ENCODE results near the gene POLR3B. TPM values are rescaled to one million over a fixed set of nuclear protein-coding genes. Genes with fewer than 3 reads are reported as not detected.
"Not testable (repeated sequence)": the region's sequence is repeated elsewhere in the genome, so short reads cannot be mapped to it uniquely, and the experiment has no call there.

Gene POLR3B
- 7.9 and 14.3 TPM in 2 replicates for total RNA-seq (2014; rRNA removed; shearing (Covaris generic))

GRCh38 chr12:106357549-106358395 is at the start of gene POLR3B:
POLR3B (plus strand) TSS chr12:106357748; CDS start chr12:106357880, 132 bp downstream.
- Histone ChIP-seq H3K4me3 (peak within 1 kb of the TSS; percentile 66), H3K36me3 (no peaks in the 10 kb centered on the region; the same call in 1 of the 2 replicates), H3K9me3 (replicated peaks) (no peaks in the 10 kb centered on the region), H3K27me3 (replicated peaks) (no peaks in the 10 kb centered on the region), H3K4me1 (replicated peaks) (no peaks in the 10 kb centered on the region), H3K27ac (peak within 1 kb of the TSS; percentile 36)
- peak; percentile 96 to 98 for DNase-seq (ENCODE audit: low read depth in 1 of 2, low spot score in 2 of 2)

GRCh38 chr12:106308121-106308520 is 49.4 kb upstream of the POLR3B start:
- no peak for DNase-seq (ENCODE audit: low read depth in 1 of 2, low spot score in 2 of 2)
- Histone ChIP-seq H3K4me1 (replicated peaks) (peaks cover 19% of the 10 kb centered on the region), H3K27me3 (replicated peaks) (no peaks in the 10 kb centered on the region), H3K27ac (no peak overlapping the region), H3K36me3 (no peaks in the 10 kb centered on the region), H3K4me3 (no peak overlapping the region), H3K9me3 (replicated peaks) (no peaks in the 10 kb centered on the region)

GRCh38 chr12:106308611-106309010 is 48.9 kb upstream of the POLR3B start:
- H3K27ac ChIP-seq: no peak overlapping the region
- no peak overlapping the region for H3K4me3 ChIP-seq
- no peaks in the 10 kb centered on the region for H3K36me3 ChIP-seq

GRCh38 chr12:106309671-106310505 is 47.7 kb upstream of the POLR3B start:
- Histone ChIP-seq H3K27me3 (replicated peaks) (no peaks in the 10 kb centered on the region), H3K27ac (no peak overlapping the region), H3K9me3 (replicated peaks) (no peaks in the 10 kb centered on the region), H3K4me3 (no peak overlapping the region), H3K4me1 (replicated peaks) (peaks cover 16% of the 10 kb centered on the region), H3K36me3 (no peaks in the 10 kb centered on the region)
- peak in 1 of 2 experiments; percentile 54 for DNase-seq (ENCODE audit: low read depth in 1 of 2, low spot score in 2 of 2)

More at GRCh38 chr12:106308611-106309010, 48.9 kb upstream of the POLR3B start:
- Histone ChIP-seq H3K9me3 (replicated peaks) (no peaks in the 10 kb centered on the region), H3K27me3 (replicated peaks) (no peaks in the 10 kb centered on the region), H3K4me1 (replicated peaks) (peaks cover 16% of the 10 kb centered on the region)
- DNase-seq (ENCODE audit: low read depth in 1 of 2, low spot score in 2 of 2): no peak

DNA sequence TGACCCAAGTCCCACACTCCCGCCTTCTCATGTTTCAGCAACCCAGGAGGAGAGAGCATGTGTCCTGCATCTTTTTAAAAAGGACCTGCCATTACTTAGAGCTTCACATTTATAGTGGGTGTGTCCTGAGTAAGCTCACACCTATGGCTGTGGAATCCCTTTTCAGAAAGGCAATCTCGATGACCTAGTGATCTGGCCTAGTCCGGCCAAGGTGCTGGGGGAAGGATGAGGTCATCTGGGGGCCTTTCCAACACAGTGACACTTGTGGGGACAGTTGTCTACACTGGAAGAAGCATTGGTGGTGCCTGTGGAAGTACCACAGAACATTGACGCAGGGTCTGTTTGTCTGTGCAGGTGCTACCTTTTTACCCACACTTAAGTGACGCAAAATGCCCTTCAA is 46.9 kb upstream of the POLR3B start:
- Histone ChIP-seq H3K4me1 (replicated peaks) (peaks cover 16% of the 10 kb centered on the region), H3K9me3 (replicated peaks) (no peaks in the 10 kb centered on the region), H3K27me3 (replicated peaks) (no peaks in the 10 kb centered on the region), H3K4me3 (no peak overlapping the region), H3K27ac (no peak overlapping the region), H3K36me3 (no peaks in the 10 kb centered on the region)
- no peak for DNase-seq (ENCODE audit: low read depth in 1 of 2, low spot score in 2 of 2)

GRCh38 chr12:106311139-106311538 is 46.4 kb upstream of the POLR3B start:
- H3K27me3 ChIP-seq (replicated peaks): no peaks in the 10 kb centered on the region
- no peaks in the 10 kb centered on the region for H3K36me3 ChIP-seq
- no peak for DNase-seq (ENCODE audit: low read depth in 1 of 2, low spot score in 2 of 2)
- H3K4me3 ChIP-seq: no peak overlapping the region
- peaks cover 16% of the 10 kb centered on the region for H3K4me1 ChIP-seq (replicated peaks)
- no peak overlapping the region for H3K27ac ChIP-seq
- no peaks in the 10 kb centered on the region for H3K9me3 ChIP-seq (replicated peaks)

GRCh38 chr12:106313413-106313812 is 44.1 kb upstream of the POLR3B start:
- H3K27me3 ChIP-seq (replicated peaks); H3K4me3 ChIP-seq; H3K36me3 ChIP-seq; H3K9me3 ChIP-seq (replicated peaks); H3K27ac ChIP-seq; DNase-seq (ENCODE audit: low read depth in 1 of 2, low spot score in 2 of 2): not testable (repeated sequence)
- H3K4me1 ChIP-seq (replicated peaks): peaks cover 16% of the 10 kb centered on the region

DNA sequence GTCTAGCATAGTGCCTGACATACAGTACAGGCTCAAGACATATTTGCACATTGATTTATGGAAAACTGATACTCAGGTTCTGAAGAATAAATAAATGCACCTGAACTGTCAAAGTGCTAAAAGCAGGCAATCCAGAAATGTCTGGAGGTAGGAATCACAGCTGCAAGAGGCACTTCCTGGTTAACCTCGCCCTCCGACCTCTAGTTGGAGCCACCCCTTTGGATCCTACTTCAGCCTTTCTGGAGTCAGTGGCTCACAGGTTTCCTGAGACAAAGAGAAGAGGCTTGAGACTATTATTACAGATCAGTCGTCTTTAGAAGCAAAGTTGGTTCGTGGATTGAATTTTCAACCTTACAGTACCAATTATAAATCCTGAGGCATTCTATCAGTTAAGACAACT is 42.0 kb upstream of the POLR3B start:
- Histone ChIP-seq H3K4me1 (replicated peaks) (no peaks in the 10 kb centered on the region), H3K4me3 (no peak overlapping the region), H3K36me3 (no peaks in the 10 kb centered on the region), H3K27ac (no peak overlapping the region), H3K27me3 (replicated peaks) (no peaks in the 10 kb centered on the region), H3K9me3 (replicated peaks) (no peaks in the 10 kb centered on the region)
- no peak for DNase-seq (ENCODE audit: low read depth in 1 of 2, low spot score in 2 of 2)

DNA sequence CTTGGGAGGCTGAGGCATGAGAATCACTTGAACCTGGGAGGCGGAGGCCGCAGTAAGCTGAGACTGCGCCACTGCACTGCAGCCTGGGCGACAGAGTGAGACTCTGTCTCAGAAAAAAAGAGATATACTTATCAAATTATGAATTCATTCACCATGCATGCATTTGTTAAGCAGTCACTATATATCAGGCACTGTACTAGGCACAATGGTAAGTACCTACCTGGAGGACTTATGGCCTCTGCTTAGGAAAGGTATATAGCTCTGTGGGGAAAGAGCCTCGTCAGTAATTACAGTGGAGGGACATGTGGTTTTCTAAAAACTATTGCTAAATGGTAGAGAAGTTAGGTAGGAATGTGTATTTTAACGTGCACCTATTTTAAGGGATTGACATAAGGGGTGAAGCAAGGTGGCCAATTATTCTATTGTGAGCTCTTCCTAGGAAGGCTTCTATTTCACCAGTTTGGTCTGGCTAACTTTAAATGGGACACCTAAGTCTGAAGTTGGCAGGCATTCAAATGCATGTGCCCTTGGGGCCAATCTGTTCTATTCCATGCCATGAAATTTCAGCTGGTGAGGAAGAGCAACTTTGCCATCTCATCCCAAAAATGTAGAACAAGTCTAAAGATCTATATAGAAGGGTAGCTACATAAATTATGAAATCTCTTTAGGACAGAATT is 40.0 kb upstream of the POLR3B start:
- Histone ChIP-seq H3K4me1 (replicated peaks) (no peaks in the 10 kb centered on the region), H3K9me3 (replicated peaks) (no peaks in the 10 kb centered on the region), H3K27ac (no peak overlapping the region), H3K36me3 (no peaks in the 10 kb centered on the region), H3K4me3 (no peak overlapping the region), H3K27me3 (replicated peaks) (no peaks in the 10 kb centered on the region)
- no peak for DNase-seq (ENCODE audit: low read depth in 1 of 2, low spot score in 2 of 2)

GRCh38 chr12:106321139-106321850 is 36.3 kb upstream of the POLR3B start:
- H3K36me3 ChIP-seq: no peaks in the 10 kb centered on the region
- 0 out of 2 replicates have a peak, but pooled peaks cover 2% of the 10 kb centered on the region for H3K9me3 ChIP-seq (replicated peaks)
- no peak overlapping the region for H3K4me3 ChIP-seq
- H3K27me3 ChIP-seq (replicated peaks): no peaks in the 10 kb centered on the region
- DNase-seq (ENCODE audit: low read depth in 1 of 2, low spot score in 2 of 2): no peak
- H3K4me1 ChIP-seq (replicated peaks): no peaks in the 10 kb centered on the region
- no peak overlapping the region for H3K27ac ChIP-seq

DNA sequence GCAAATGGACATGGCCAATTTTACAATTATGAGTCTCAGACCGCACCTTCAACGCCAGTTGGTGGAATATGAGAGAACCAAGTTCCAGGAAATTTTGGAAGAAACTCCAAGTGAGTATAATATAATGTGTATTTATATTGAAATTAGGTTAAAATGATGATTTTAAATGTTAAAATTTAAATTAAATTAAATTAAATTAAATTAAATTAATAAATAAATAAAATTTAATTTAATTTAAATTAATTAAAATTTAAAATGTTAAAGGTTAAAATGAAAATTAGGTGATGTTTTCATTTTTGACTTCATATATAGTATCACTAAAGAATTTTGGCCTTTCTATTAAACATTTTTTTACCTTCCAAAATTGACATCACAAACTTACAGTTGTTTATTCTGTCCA is 34.0 kb upstream of the POLR3B start:
- Histone ChIP-seq H3K27me3 (replicated peaks) (no peaks in the 10 kb centered on the region), H3K4me3 (no peak overlapping the region), H3K4me1 (replicated peaks) (no peaks in the 10 kb centered on the region), H3K36me3 (no peaks in the 10 kb centered on the region), H3K9me3 (replicated peaks) (0 out of 2 replicates have a peak, but pooled peaks cover 2% of the 10 kb centered on the region), H3K27ac (no peak overlapping the region)
- no peak for DNase-seq (ENCODE audit: low read depth in 1 of 2, low spot score in 2 of 2)

GRCh38 chr12:106327309-106327869 is 30.2 kb upstream of the POLR3B start:
- no peak for DNase-seq (ENCODE audit: low read depth in 1 of 2, low spot score in 2 of 2)
- Histone ChIP-seq H3K4me1 (replicated peaks) (no peaks in the 10 kb centered on the region), H3K27me3 (replicated peaks) (no peaks in the 10 kb centered on the region), H3K9me3 (replicated peaks) (0 out of 2 replicates have a peak, but pooled peaks cover 2% of the 10 kb centered on the region), H3K36me3 (no peaks in the 10 kb centered on the region), H3K4me3 (no peak overlapping the region), H3K27ac (no peak overlapping the region)

- no peaks in the 10 kb centered on the region for H3K27me3 ChIP-seq (replicated peaks)
- no peak overlapping the region for H3K4me3 ChIP-seq
- H3K27ac ChIP-seq: no peak overlapping the region
Measured at GRCh38 chr12:106328735-106329134, 28.8 kb upstream of the POLR3B start.

More at GRCh38 chr12:106328735-106329134, 28.8 kb upstream of the POLR3B start:
- 0 out of 2 replicates have a peak, but pooled peaks cover 2% of the 10 kb centered on the region for H3K9me3 ChIP-seq (replicated peaks)
- no peaks in the 10 kb centered on the region for H3K4me1 ChIP-seq (replicated peaks)
- DNase-seq (ENCODE audit: low read depth in 1 of 2, low spot score in 2 of 2): no peak
- no peaks in the 10 kb centered on the region for H3K36me3 ChIP-seq
